NCI-H146 (cell line): ENCODE measurements around the gene C21orf58.
"Not testable (repeated sequence)": the region's sequence is repeated elsewhere in the genome, so short reads cannot be mapped to it uniquely, and the experiment has no call there.

ENCODE experiments used
- DNase-seq: peaks from one replicate; lab custom pipeline; 2025; lab: John Stamatoyannopoulos, UW

C21orf58 gene

DNA sequence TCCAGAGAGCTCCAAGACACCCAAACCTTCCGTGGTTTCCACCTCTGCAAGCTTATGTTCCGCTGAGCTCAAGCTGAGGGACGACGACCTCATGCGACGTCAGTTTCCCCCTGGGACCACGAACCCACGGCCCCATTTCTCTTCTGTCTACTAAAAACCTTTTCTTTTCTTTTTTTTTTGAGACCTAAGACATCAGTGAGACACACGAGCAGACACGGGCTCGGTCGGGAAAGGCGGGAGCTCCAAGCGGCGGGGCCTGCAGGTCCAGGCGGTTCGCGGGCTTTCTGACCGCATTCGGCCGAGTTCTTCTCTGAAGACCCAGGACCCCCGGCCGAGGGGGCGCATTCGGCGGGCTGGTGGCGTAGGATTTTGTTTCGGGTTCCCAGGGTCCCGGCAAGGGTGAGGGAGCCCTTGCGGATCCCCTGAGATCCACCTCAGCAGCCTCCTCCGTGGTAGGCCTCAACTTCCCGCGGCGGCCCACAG, 402 bp downstream of the C21orf58 start:
- DNase-seq = peak; percentile 25

DNA sequence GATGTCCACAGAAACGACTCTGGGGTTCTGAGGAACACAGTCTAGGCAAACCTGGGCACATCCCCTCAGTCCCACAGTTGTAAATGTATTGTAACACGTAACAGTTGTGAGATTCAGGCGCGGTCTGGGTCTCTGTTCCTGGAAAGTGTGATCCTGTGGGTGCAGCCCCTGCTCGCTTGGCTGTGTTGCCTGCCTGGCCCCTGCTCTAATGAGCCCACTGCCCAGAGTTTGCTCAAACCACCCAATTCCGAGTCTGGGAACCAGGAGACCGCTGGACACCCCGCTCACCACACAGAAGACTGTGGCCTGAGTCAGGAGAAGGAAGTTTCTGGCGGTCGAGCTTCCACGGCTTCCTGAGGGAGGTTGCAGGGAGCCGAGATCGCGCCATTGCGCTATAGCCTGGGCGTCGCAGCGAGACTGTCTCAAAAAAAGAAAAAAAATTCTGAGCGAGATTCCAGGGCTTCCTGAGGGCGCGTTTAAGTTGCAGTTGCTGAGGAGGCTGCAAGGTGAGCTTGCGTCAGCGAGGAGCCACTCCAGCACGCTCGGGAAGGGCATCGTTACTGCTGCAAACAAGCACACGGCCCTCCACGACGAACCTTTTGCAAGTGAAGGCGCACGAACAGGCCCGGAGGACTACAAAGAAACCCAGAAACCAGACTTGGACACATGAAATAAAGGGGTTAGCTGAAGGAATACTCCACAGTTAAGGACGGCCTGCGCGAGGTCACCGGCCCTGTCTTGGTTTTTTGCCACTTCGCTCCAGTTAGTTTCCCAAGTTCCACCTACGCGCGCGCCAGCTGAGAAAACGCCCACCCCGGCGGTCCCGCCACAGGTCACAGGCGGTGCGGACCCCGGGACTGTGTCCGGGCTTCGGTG, 1.1 kb downstream of the C21orf58 start:
- DNase-seq = peak; percentile 26

DNA sequence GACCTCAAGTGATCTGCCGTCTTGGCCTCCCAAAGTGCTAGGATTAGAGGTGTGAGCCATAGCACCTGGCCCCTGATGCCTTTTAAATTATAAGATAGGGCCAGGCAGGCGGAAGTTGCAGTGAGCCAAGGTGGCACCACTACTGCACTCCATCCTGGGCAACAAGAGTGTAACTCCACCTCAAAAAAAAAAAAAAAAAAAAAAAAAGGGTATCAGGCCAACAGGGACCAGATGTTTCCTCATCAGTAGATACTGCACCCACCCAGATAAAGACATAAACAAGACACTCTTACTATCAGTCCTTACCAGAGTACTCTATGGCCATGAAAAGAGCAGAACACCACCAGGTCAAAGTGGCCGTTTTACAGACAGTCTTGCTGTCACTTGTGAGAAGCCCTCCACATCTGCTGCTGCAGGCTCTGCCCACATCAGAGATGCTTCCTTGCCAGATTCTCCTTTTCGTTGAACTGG, 3.3 kb downstream of the C21orf58 start:
- no peak for DNase-seq

DNA sequence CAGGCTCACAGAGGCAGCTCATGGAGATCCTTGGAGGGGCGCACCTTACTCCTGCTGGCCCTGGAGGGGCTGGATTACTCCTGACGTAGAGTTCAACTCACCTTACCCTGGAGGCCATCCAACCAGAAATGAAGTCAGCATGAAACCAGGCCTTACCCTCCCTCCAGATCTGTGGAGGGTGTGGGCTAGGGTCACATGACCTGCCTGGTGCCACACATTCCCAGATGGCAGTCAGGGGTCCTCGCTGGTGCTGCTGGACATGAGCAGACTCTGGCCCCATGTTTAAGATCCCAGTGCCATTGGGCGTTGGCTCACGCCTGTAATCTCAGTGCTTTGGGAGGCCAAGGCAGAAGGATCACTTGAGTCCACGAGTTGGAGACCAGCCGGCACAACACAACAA, 4.5 kb downstream of the C21orf58 start:
- no peak for DNase-seq

DNA sequence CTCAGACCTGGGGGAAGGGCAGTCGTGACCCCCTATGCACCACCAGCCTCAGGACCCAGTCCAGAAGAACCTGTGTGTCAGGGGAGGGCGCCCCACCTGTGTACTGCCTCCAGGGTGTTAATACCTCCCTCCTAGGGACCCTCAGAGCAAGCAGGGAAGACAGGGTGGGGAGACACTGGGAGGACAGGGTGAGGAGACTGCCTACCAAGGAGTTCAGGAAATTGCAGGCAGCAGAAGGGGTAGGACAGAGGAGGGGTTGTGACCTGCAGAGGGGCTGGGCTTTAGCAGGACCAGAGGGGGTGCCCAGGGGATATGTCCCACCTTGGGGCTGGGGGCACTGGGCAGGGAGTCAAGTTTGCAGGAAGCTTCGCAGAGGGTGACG, 5.2 kb downstream of the C21orf58 start:
- no peak for DNase-seq

DNA sequence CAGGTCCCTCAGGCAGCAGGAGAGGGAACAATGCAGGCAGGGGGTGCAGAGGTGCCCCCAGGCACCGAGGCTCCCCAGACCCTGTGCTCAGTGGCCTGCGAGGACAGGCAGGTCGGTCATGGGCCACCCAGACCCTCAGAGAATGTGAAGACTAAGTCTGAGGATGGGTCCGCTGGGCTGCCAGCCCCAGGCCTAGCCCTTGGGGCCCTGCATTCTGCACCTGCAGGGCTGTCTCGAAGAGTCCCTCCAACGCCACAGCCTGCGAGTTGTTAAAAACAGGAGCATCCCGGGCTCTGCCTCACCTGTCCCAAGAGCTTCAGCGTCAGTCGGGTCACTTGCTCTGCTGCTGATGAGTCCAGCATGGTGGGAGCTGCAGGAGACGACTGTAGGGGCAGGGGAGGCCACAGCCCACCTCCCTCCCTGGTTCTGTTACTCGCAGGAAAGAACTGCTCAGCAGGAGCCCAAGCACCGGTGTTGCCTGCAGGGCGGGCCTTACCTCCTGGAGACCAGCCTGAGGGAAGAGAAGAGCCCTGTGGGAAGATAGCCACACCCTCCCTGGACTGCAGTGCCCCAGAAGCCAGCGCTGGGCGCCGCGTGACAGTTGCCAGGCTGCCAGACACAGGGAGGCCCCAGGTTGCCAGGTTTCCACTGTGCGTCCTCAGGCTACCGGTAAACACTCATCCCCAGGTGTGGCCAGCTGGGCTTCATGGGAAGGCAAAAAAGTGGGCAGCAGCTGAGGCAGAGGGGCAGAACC, 5.8 kb downstream of the C21orf58 start:
- peak; percentile 90 for DNase-seq

DNA sequence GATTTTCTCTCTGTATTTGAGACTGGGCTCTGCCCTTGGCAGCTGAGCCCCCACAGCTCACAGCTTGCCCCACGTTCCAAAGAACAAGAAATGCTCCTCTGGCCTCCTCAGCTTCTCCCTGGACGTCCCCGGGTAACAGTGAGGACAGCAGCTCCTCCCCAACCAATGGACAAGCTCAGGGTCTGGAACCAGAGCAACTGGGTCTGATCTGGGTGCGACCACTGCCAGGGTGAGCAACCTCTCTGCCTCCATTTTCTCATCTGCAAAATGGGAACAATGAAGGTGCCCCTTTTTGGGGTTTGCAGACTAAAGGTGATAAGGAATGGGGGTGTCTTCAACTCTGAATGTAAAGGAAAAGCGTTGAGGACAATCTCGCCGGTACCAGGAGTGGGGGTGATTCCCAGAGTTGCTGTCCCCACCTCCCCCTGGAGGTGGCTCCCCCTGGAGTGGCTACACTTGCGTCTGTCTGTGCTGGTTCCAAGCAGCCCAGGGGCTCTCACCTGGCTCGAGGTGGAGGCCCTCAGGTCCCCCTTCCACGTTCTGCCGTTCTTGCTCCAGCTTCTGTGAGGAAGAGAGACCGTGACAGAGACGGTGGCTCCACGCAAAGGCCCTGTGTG, 6.9 kb downstream of the C21orf58 start:
- DNase-seq = no peak

DNA sequence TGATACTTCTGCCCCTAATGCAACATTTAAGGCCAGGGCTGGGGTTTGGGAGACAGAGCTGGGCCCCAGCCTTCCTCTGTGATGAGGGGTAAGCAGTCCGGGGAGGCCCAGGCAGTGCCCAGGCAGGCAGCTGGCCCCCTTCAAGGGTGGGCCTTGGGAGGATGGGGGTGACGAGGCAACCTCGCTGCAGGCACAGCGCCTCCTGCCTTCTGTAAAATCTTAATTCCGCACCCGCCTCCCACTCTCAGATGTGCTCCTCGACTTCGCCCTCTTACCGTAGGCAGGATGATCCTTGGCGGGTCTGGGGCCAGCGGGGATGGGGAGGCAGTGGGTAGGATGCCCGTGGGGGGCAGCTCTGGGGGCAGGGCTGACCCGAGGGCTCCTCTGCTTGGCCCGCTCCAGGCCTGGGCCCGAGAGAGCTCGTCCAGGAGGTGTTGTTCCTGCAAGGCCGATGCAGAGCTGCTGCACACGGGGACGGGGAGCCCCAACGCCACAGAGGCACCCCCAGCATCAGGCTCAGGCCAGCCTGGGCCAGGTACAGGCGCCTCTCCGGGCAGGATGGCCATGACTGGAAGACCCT, 9.1 kb downstream of the C21orf58 start:
- DNase-seq = no peak

DNA sequence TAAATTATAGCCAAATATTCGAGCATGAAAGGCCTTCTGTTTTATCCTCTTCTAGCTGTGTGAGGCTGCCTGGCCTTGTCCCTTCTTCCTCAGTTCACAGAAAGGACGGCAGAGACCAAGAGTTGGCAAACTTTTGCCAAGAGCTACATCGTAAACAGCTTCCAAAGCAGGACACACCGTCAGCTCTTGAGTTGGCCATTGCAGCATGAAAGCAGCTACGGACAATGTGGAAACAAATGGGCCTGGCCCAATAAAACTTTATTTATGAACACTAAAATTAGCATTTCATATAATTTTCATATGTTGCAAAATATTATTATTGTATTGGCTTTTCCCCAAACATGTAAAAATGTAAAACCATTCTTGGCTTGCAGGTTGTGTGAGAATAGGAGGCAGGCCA, 10.7 kb downstream of the C21orf58 start:
- DNase-seq = no peak

DNA sequence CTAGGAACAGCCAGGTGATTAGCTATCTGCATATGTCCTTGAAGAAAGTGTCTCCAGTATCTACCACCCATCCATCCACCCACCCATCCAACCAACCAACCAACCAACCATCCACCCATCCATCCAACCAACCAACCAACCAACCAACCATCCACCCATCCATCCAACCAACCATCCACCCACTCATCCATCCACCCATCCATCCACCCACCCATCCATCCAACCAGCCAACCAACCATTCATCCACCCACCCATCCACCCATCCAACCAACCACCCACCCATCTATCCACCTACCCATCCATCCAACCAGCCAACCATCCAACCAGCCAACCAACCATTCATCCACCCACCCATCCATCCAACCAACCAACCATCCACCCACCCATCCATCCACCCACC, 12.1 kb downstream of the C21orf58 start:
- DNase-seq = no peak

DNA sequence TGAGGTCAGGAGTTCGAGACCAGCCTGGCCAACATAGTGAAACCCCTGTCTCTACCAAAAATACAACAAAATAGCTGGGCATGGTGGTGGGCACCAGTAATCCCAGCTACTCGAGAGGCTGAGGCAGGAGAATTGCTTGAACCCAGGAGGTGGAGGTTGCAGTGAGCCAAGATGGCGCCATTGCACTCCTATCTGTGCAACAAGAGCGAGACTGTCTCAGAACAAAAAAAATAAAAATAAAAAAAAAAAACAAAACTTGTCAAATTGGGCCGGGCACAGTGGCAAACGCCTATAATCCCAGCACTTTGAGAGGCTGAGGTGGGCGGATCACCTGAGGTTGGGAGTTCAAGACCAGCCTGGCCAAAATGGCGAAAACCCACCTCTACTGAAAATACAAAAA, 13.4 kb downstream of the C21orf58 start:
- not testable (repeated sequence) for DNase-seq

DNA sequence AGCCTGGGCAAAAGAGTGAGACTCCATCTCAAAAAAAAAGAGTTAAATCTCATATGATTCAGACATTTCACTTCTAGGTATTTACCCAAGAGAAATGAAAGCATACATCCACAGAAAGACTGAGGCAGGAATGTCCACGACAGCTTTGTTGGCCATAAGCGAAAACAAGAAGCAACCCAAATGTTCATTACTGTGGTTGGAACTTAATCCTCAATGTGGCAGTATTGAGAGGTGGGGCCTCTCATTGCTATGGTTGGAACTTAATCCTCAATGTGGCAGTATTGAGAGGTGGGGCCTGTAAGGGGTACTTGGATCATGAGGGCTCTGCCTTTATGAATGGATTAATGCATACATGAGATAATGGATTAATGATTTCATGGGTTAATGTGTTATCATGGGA, 15.2 kb downstream of the C21orf58 start:
- DNase-seq = no peak

DNA sequence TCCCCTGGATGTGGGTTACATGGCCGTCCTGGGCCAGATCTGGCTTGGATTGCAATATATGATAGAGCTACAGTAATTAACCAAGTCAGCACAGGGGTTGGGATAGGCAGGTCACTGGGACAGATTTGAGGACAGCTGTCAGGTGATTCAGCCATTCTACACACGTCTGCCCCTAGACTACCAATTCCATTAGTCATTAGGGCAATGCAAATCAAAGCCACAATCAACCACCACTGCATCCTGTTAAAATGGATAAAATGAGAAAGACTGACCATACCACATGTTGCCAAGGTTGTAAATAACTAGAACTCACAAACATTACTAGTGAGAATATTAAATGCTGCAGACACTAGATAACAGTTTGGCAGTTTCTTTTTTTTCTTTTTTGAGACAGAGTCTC, 16.0 kb downstream of the C21orf58 start:
- no peak for DNase-seq

DNA sequence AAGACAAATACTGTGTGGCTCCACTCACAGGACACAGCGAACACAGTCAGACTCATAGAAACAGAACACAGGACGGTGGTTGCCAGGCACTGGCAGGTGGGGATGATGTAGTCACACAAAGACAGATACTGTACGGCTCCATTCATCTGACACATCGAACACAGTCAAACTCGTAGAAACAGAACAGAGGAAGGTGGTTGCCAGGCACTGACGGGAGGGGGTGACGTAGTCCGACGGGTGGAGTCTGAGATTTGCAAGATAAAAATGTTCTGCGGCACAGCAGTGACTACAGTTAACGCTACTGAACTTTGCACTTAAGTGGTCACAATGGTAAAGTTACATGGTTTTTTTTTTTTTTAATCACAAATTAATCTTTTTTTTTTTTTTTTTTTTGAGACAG, 18.7 kb downstream of the C21orf58 start:
- no peak for DNase-seq

DNA sequence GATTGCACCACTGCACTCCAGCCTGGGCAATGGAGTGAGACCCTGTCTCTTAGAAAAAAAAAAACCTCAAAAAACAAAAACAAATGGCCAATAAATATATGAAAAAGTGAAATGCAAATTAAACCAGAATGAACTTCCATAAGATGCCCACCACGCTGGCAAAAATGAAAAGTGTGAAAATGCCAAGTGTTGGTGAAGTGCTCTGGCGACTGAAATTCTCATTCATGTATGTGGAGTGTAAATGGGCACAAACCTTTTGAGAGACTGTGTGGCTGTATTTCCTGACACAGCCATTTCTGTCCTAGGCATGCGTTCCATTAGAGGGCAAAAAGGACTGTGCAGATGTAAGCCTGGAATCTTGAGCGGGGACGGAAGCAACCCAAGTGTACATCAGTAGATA, 19.2 kb downstream of the C21orf58 start:
- no peak for DNase-seq

DNA sequence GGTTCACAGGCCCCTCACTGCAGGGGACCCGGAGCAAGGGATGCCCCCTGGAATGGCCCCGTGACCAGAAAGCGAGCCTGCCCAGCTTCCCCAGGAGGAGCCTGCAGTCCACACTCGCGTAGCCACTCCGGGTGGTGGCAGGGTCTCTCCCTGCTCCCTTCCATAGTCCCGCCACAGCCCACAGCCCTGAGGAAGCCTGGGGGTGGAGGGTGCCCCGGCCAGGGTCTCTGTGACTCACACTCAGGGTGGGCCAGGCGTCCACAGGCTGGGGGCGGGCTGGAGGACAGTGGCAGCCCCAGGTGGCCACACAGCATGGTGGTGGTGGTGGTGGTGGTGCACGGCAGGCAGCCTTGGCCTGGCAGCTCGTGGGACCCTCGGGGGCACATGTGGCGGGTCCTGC, 21.9 kb downstream of the C21orf58 start:
- no peak for DNase-seq

DNA sequence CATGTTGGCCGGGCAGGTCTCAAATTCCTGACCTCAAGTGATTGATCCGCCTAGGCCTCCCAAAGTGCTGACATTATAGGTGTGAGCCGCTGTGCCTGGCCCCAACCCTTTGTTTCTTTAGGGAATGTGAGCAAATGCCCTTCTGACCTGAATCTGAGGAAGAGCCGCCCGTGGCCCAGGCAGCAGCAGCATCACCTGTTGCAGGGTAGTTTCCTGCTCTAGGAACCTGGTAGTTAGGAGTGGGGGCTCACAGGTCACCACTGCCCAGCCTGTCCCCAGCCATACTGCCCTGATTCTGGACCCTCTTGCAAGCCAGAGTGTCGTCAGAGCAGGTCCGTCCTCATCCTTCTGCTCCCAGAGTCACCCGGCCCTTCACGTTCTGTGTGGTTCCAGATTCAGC, 24.5 kb downstream of the C21orf58 start:
- no peak for DNase-seq

DNA sequence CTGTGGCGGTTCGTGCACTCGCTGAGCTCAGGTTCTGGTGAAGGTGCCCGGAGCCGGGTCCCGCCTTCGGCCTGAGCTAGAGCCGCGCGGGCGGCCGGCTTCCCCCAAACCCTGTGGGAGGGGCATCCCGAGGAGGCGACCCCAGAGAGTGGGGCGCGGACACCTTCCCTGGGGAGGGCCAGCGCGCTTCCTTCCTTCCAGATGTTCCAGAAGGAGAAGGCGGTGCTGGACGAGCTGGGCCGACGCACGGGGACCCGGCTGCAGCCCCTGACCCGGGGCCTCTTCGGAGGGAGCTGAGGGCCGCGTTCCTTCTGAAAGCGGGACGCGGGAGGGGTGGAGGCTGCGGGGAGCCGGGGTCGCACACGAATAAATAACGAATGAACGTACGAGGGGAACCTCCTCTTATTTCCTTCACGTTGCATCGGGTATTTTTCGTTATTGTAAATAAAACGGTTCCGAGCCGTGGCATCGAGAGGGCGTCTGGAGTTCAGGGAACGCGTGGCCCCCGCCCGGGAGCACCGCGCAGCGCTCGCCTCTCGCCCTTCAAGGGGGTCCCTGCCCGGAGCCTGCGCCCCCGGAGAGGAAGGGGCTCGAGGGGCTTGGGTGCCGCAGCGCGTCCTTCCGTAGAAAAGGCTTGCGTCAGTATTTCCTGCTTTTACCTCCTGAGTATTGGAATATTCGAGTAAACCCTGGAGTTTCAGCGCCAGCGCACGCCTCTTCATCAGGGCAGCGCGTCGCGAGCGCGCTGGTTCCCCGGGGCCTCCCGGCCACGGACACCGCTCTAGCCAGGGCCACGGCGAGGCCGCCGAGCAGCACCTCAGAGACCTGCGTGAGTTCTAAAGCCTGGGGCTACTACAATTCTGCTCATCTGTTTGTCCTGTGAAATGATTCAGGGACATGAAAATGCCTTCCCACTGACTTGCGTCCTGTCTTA, 26.1 kb downstream of the C21orf58 start:
- peak; percentile 24 for DNase-seq

DNA sequence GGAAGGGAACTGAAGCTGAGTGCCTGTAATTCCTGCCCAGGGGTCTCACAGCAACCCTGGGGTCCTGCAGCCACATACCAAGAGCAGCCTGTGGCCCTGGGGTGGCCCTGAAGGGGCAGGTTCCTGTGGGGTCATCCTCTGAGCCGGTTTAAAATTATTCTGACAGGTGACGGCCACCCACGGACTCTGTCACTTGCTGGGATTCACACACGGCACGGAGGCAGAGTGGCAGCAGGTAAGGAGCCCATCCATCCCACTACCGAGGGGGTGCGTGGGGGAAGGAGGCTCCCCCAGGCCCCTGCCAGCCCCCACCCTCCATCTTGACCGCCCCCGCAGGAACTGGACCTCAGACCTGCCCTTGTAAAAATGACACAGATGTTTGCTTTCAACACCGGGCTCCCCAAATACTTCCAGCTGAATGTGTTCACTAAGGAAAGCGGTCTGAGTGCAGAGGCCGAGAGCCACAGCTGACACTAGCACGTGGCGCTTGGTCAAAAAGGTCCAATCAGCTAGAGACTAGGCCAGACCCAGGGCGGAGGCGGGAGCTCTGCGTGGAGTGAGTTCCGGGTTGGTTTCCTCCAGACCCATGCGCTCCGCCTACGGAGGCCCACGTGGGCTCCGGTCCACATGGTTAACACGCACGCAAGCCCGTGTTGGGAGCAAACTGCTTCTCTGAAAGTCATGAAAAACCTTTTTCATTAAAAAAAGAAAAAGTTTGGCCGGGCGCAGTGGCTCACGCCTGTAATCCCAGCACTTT, 27.5 kb downstream of the C21orf58 start:
- peak; percentile 88 for DNase-seq

DNA sequence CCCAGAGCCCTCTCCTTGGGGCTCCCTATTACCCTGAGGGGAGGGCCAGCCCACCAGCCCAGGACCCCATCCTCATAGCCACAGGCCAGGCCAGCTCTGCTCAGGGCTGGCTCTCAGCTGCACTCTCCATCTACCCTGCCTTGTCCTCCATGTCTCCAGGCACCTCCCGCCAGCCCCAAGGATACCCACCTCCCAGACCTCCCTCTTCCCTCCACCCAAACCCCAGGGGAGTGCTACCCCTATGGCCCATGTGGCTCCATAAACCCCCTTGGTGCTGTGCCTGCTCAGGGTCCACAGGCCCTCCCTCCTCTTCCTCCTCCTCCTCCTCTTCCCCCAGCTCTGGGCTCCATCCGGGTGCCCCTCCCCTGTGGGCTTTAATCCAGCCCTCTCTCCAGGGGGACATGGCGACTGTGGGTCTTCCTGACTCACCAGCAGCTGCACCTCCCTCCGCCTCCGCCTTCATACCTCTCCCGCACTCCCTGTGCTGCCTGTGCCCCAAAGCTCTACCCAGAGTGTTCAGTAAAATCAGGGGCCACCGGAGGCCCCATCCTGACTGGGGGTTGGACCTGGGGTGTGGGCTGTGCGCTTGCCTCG, 28.4 kb downstream of the C21orf58 start:
- DNase-seq = peak; percentile 43
